Activated B cell treated with CpG ODN at 0.5 μM for 24 hours (primary cell): Measurements from ENCODE around the gene EZH1. TPM values are rescaled to one million over a fixed set of nuclear protein-coding genes. Genes with fewer than 3 reads are reported as not detected.

Source experiments
- ATAC-seq: fragments of 200-7000 bp; cut with Tn5 transposase; one replicate; pipeline ENCODE4 v1.10.0; 2021; ENCODE audit warnings: low read depth, mild to moderate bottlenecking, moderate library complexity
- CTCF ChIA-PET: fragments of 350-600 bp; sonication (Branson Sonifier 250); formaldehyde crosslinking; loops from one replicate; lab custom pipeline; 2021; ENCODE audit warnings: antibody characterized with exemption; lab: Charles Lee
- POLR2A ChIA-PET: fragments of 350-600 bp; sonication (Branson Sonifier 250); formaldehyde crosslinking; loops from one replicate; lab custom pipeline; 2021; ENCODE audit warnings: antibody characterized with exemption; lab: Charles Lee
- DNase-seq: peaks from one replicate; pipeline ENCODE4 v3.0.0; 2022
- H3K27ac Mint-ChIP-seq: one replicate; pipeline ENCODE4 v1.8.0; 2020; ENCODE audit warnings: mixed read lengths
- H3K27me3 Mint-ChIP-seq: one replicate; pipeline ENCODE4 v1.8.0; 2021; ENCODE audit warnings: mixed read lengths
- H3K36me3 Mint-ChIP-seq: one replicate; pipeline ENCODE4 v1.8.0; 2021; ENCODE audit warnings: low read depth, mixed read lengths
- H3K4me1 Mint-ChIP-seq: one replicate; pipeline ENCODE4 v1.8.0; 2021; ENCODE audit warnings: mixed read lengths
- H3K4me3 Mint-ChIP-seq: one replicate; pipeline ENCODE4 v1.8.0; 2020; ENCODE audit warnings: mild to moderate bottlenecking, mixed read lengths
- H3K9me3 Mint-ChIP-seq: one replicate; pipeline ENCODE4 v1.8.0; 2020; ENCODE audit warnings: mixed read lengths
- CTCF ChIP-seq: fragments of 200-600 bp; IDR thresholded peaks from one replicate; pipeline ENCODE4 v1.8.0; 2022; ENCODE audit warnings: antibody characterized with exemption, mild to moderate bottlenecking
- intact Hi-C: fragments of 100-400 bp; cut with micrococcal nuclease; formaldehyde crosslinking; loops from one replicate; pipeline ENCODE4 v1.15.1; 2024
- total RNA-seq: library from RNA; stranded (reverse); gene quantifications from 2 replicates; pipeline ENCODE4 v1.2.3, GENCODE V29; 2022

EZH1 gene
- total RNA-seq, 1 donor from 2014 or later, result 81.6 TPM

DNA sequence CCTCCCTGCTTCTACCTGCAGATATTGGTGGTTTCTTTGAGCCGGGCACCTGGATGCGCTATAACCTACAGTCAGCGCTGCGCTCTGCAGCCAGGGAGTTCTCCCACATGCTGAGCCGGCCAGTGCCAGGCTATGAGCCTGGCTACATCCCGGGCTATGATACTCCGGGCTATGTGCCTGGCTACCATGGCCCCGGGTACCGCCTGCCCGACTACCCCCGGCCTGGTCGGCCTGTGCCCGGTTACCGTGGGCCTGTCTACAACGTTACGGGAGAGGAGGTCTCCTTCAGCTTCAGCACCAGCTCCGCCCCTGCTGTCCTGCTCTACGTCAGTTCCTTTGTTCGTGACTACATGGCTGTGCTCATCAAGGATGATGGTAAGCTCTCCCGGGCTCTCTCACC, 49.3 kb downstream of the EZH1 start:
- H3K4me1 Mint-ChIP-seq, result no peaks in the 10 kb centered on the region
- DNase-seq (no peak), ATAC-seq (no peak)
- POLR2A ChIA-PET, result no interaction called here
- peaks cover 31% of the 10 kb centered on the region for H3K36me3 Mint-ChIP-seq
- intact Hi-C loops, result no loop called here
- H3K9me3 Mint-ChIP-seq, result no peaks in the 10 kb centered on the region
- H3K4me3 Mint-ChIP-seq, result no peak overlapping the region
- no peak for TF ChIP-seq CTCF
- H3K27ac Mint-ChIP-seq, result no peak overlapping the region
- H3K27me3 Mint-ChIP-seq, result no peaks in the 10 kb centered on the region
- CTCF ChIA-PET, result interaction anchor here (1.3 kb wide), 1 partner anchor 117 kb away, joined by 3 read pairs; no protein-coding TSS in a partner anchor

DNA sequence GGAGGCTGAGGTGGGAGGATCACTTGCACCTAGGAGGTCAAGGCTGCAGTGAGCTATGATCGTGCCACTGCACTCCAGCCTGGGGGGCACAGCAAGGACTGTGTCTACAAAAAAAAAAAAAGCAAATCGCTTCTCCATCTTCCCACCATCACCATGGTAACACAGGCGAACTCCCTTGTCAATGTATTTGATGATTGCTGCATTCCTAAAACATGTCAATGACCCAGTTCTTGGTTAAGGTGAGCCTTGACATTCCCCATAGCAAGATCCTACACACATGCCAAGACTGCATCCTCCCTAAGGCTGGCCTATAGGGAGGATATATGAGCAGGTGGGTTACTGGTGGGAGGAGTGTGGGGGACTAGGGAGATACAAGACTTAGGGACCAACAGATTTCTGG, 50.3 kb downstream of the EZH1 start:
- CTCF ChIA-PET, result interaction anchor here (0.6 kb wide), 1 partner anchor 62 kb away, joined by 3 read pairs; no protein-coding TSS in a partner anchor
- no peak overlapping the region for H3K27ac Mint-ChIP-seq

DNA sequence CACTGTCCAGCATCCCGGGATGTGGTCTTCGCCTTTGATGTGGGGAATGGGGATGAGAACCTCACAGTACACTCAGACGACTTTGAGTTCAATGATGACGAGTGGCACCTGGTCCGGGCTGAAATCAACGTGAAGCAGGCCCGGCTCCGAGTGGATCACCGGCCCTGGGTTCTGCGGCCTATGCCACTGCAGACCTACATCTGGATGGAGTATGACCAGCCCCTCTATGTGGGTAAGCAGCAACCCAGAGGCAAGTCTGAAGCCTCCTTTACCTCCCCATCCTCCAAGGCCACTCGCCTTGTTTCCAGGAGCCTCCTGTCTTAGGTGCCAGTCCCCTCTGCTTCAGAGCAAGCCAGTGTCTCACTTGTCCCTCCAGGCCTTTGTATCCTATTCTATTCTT, 52.4 kb downstream of the EZH1 start:
- intact Hi-C loops, result no loop called here
- DNase-seq (no peak), ATAC-seq (no peak)
- ChIA-PET CTCF (no interaction called here), POLR2A (interaction anchor here (0.6 to 1.0 kb wide), 2 partner anchors 12 to 30 kb away, joined by 3 to 9 read pairs; no protein-coding TSS in a partner anchor)
- Mint-ChIP-seq H3K27me3 (no peaks in the 10 kb centered on the region), H3K4me3 (no peak overlapping the region), H3K9me3 (no peaks in the 10 kb centered on the region), H3K27ac (no peak overlapping the region), H3K36me3 (peaks cover 15% of the 10 kb centered on the region), H3K4me1 (no peaks in the 10 kb centered on the region)
- TF ChIP-seq CTCF, result no peak

More for the DNA sequence above, 50.3 kb downstream of the EZH1 start:
- intact Hi-C loops, result no loop called here
- Mint-ChIP-seq H3K27me3 (no peaks in the 10 kb centered on the region), H3K9me3 (no peaks in the 10 kb centered on the region), H3K36me3 (peaks cover 23% of the 10 kb centered on the region), H3K4me3 (no peak overlapping the region), H3K4me1 (no peaks in the 10 kb centered on the region)
- POLR2A ChIA-PET, result interaction anchor here (0.7 kb wide), 1 partner anchor 11 kb away, joined by 3 read pairs; no protein-coding TSS in a partner anchor
- no peak for ATAC-seq
- TF ChIP-seq CTCF, result no peak
- no peak for DNase-seq

DNA sequence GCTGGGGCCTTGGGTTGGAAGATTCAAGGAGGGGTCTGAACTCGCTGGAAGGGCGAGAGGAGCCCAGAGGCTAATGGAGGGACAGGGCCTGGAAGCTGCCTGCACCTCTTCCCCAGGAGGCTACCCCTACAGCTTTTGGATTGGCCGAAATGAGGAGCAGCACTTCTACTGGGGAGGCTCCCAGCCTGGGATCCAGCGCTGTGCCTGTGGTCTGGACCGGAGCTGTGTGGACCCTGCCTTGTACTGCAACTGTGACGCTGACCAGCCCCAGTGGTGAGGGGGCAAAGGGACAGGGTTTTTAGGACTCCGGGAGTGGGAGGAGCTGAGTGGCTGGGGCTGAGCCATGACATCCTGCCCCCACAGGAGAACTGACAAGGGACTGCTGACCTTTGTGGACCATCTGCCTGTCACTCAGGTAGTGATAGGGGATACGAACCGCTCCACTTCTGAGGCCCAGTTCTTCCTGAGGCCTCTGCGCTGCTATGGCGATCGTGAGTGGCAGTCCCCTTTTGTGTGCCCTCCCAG, 53.8 kb downstream of the EZH1 start:
- no peak for TF ChIP-seq CTCF
- H3K4me1 Mint-ChIP-seq, result no peaks in the 10 kb centered on the region
- no peaks in the 10 kb centered on the region for H3K9me3 Mint-ChIP-seq
- no peaks in the 10 kb centered on the region for H3K27me3 Mint-ChIP-seq
- ATAC-seq (no peak), DNase-seq (no peak)
- peaks cover 12% of the 10 kb centered on the region for H3K36me3 Mint-ChIP-seq
- H3K27ac Mint-ChIP-seq, result no peak overlapping the region
- ChIA-PET POLR2A (no interaction called here), CTCF (no interaction called here)
- intact Hi-C loops, result no loop called here
- no peak overlapping the region for H3K4me3 Mint-ChIP-seq

- ATAC-seq (no peak), DNase-seq (no peak)
- intact Hi-C loops, result no loop called here
- TF ChIP-seq CTCF, result no peak
- no peaks in the 10 kb centered on the region for H3K27me3 Mint-ChIP-seq
- ChIA-PET POLR2A (interaction anchor here (0.6 kb wide), 1 partner anchor 715 kb away, joined by 3 read pairs; no protein-coding TSS in a partner anchor), CTCF (no interaction called here)
- no peaks in the 10 kb centered on the region for H3K9me3 Mint-ChIP-seq
- no peak overlapping the region for H3K4me3 Mint-ChIP-seq
- H3K27ac Mint-ChIP-seq, result no peak overlapping the region
- peaks cover 9% of the 10 kb centered on the region for H3K36me3 Mint-ChIP-seq
- H3K4me1 Mint-ChIP-seq, result no peaks in the 10 kb centered on the region
Measured at GRCh38 chr17:42690596-42690995, 54.2 kb downstream of the EZH1 start.
